HFF-Myc (cell line): Measurements from ENCODE around the gene ANAPC10.

Source experiments
- DNase-seq: peaks from one replicate; pipeline ENCODE4 v3.0.0-alpha.2; 2011; ENCODE audit warnings: low read depth; ENCODE audit errors: extremely low read depth
- H3K4me3 ChIP-seq: replicated peaks from 2 replicates; pipeline ENCODE4 v1.5.1; 2011; ENCODE audit warnings: low read depth, mild to moderate bottlenecking, control low read depth, low read length
- TF ChIP-seq, protein P1 (sequence below): IDR thresholded peaks from 2 replicates; pipeline ENCODE4 v1.5.1; 2012; ENCODE audit warnings: mild to moderate bottlenecking, low read depth, low read length, control low read depth; ENCODE audit errors: missing control alignments

ANAPC10 gene

DNA sequence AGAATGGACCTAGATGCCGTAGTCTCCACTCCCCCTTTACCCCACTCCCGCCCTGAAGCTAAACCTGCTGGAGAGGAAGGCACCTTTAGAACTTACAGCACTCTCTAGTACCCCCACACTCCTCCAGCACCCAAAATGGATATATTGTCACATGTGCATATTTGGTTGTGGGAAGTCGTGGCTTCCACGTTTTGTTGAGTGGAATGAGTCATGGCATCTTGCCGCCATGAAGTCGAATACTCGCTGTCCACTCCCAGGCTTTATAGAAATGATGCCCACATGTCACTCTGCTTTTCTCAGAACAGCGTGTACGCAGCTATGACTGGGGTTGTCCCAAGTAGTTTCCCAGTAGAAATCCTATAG is 660 bp upstream of the ANAPC10 start:
- peak; percentile 29 for DNase-seq

DNA sequence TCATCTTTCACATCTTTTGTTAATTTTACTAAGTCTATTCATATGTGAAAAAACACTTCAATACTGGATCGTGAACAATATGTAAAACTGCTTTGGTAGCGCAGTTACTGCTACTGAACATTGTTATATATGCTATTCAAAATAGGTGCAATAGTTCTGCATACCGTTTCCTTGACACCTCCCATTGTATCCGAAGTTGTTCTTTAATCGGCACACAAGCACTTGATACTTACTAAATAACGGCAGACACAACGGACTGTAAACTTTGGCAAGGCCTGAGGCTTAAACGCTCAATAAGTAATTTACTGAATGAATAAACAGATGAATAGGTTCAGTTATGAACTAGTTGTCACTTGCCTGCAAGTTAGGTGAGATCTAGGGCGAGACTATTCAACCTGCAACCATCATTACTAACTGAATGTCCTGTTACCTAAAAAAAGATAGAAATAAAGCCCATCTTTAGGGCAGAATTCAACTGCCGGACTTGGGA is 620 bp downstream of the ANAPC10 start:
- DNase-seq = no peak
- TF ChIP-seq, protein P1, sequence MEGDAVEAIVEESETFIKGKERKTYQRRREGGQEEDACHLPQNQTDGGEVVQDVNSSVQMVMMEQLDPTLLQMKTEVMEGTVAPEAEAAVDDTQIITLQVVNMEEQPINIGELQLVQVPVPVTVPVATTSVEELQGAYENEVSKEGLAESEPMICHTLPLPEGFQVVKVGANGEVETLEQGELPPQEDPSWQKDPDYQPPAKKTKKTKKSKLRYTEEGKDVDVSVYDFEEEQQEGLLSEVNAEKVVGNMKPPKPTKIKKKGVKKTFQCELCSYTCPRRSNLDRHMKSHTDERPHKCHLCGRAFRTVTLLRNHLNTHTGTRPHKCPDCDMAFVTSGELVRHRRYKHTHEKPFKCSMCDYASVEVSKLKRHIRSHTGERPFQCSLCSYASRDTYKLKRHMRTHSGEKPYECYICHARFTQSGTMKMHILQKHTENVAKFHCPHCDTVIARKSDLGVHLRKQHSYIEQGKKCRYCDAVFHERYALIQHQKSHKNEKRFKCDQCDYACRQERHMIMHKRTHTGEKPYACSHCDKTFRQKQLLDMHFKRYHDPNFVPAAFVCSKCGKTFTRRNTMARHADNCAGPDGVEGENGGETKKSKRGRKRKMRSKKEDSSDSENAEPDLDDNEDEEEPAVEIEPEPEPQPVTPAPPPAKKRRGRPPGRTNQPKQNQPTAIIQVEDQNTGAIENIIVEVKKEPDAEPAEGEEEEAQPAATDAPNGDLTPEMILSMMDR = no peak
- peak overlapping the region; percentile 62 for H3K4me3 ChIP-seq

More for the DNA sequence above, 660 bp upstream of the ANAPC10 start:
- TF ChIP-seq, protein P1 = no peak
- peak overlapping the region; percentile 62 for H3K4me3 ChIP-seq

DNA sequence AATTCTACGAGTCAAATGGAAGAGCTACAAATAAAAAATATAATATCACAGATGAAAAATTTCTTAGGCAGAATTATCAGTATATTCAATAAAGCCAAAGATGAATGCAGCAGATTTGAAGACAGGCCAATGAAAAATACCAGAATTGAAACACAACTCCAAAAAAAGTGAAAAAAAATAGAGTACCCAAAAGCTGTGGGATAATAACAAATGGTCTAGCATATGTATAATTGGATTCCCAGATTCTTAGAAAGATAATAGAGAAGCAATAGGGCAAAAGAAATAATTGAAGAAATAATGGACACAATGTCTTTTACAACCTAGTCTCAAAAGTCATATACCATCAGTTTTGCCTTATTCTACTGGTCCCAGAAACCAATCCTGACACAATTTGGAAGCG is 4.4 kb downstream of the ANAPC10 start:
- H3K4me3 ChIP-seq = no peak overlapping the region

DNA sequence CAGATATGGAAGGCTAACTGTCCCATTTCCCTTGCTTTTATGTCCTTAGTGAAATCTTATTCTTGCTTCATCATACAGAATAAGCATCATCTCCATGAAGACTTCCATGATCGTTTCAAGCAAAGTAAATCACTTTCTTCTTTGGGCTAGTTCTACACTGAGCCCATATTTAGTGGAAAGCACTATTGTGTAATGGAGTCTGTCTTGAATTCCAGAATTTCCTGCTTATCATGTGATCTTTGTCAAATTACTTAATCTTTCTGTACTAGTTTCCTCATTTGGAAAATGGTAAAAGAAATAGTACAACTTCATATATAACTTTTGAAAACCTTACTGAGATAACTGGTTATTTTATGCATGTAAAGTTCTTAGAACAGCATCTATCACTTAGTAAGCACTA is 7.6 kb downstream of the ANAPC10 start:
- no peak for DNase-seq
- H3K4me3 ChIP-seq = no peak overlapping the region
- TF ChIP-seq, protein P1 = no peak

More for the DNA sequence above, 4.4 kb downstream of the ANAPC10 start:
- TF ChIP-seq, protein P1 = no peak
- DNase-seq = no peak

DNA sequence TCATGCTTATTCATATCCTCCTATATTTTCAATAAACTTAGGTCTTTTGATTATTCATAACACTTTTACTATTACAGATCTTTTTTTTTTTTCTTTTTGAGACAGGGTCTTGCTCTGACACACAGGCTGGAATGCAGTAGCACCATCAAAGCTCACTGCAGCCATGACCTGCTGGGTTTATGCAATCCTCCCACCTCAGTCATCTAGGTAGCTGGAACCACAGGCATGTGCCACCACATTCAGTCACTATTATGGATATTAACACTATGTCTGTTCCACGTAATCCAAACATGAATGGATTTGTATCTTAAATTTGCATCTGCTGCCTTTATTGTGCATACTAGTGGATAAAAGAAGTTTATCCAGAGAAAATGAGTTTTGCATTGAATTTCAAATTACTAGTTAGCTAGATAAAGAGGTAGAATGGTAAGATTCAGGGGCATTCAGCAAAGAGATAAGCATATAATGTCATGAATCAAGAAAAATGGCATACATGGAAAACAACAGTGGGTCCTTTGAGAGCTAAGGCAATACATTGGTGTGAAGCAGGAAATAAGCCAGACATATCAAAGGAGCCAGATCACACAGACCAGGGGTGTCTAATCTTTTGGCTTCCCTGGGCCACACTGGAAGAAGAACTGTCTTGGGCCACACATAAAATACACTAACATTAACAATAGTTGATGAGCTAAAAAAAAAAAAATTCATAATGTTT is 13.9 kb downstream of the ANAPC10 start:
- H3K4me3 ChIP-seq = no peak overlapping the region
- TF ChIP-seq, protein P1 = no peak
- no peak for DNase-seq

DNA sequence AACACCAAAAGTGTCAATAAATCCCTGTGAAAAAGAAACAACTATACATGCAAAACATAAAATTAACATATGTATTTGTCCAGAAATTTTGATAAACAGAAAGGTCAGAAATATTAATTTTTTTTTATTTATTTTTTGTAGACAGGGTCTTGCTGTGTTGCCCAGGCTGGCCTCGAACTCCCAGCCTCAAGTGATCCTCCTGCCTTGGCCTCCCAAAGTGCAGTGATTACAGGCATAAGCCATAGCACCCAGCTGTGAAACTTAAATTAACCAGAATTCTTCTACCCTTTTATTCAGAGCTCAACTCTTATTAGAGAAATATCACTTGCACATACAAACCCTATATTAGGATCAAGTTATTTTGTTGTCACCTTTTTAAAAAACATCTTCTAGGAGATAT is 16.2 kb downstream of the ANAPC10 start:
- H3K4me3 ChIP-seq = no peak overlapping the region
- TF ChIP-seq, protein P1 = no peak
- no peak for DNase-seq
